GM10248 (cell line): Measurements from ENCODE around the gene GABARAPL2.

Source experiments
- CTCF ChIA-PET: fragments of 300-600 bp; sonication (Branson Sonifier 250); formaldehyde crosslinking; extraction: SDS; loops from one replicate; lab custom pipeline; 2021; ENCODE audit warnings: antibody characterized with exemption; lab: Yijun Ruan, JAX
- POLR2A ChIA-PET: fragments of 350-650 bp; sonication (Branson Sonifier 250); formaldehyde crosslinking; extraction: SDS; loops from one replicate; lab custom pipeline; 2020; ENCODE audit warnings: antibody characterized with exemption; lab: Yijun Ruan, JAX
- DNase-seq: peaks from one replicate; pipeline ENCODE4 v3.0.0; 2012; ENCODE audit errors: extremely low spot score
- TF ChIP-seq, protein P1 (sequence below): IDR thresholded peaks from 2 replicates; pipeline ENCODE4 v1.5.1; 2012; ENCODE audit warnings: mild to moderate bottlenecking, low read depth; ENCODE audit errors: extremely low read depth, missing control alignments, control extremely low read depth

The GABARAPL2 gene

DNA sequence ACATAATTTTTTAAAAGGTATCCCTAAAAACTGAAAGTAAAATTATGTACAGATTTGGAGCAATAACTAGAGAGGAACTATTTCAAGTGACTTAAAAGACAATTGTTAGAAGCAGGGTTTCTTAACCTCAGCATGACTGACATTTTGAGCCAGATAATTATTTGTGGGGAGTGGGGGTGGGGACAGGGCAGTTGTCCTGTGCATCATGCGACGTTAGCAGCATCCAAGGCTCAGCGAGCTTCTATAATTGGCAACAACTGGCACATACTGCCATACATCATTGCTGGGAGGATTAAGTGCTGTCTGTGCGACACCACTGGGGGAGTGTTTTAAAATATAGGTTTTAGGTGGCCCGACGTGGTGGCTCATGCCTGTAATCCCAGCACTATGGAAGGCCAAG, 27.1 kb downstream of the GABARAPL2 start:
- DNase-seq, result no peak
- CTCF ChIA-PET, result interaction anchor here (0.9 to 2.5 kb wide), 5 partner anchors 9 to 76 kb away, joined by 3 to 7 read pairs (median 4); no protein-coding TSS in a partner anchor
- TF ChIP-seq, protein P1, sequence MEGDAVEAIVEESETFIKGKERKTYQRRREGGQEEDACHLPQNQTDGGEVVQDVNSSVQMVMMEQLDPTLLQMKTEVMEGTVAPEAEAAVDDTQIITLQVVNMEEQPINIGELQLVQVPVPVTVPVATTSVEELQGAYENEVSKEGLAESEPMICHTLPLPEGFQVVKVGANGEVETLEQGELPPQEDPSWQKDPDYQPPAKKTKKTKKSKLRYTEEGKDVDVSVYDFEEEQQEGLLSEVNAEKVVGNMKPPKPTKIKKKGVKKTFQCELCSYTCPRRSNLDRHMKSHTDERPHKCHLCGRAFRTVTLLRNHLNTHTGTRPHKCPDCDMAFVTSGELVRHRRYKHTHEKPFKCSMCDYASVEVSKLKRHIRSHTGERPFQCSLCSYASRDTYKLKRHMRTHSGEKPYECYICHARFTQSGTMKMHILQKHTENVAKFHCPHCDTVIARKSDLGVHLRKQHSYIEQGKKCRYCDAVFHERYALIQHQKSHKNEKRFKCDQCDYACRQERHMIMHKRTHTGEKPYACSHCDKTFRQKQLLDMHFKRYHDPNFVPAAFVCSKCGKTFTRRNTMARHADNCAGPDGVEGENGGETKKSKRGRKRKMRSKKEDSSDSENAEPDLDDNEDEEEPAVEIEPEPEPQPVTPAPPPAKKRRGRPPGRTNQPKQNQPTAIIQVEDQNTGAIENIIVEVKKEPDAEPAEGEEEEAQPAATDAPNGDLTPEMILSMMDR, result no peak
- POLR2A ChIA-PET, result no interaction called here

DNA sequence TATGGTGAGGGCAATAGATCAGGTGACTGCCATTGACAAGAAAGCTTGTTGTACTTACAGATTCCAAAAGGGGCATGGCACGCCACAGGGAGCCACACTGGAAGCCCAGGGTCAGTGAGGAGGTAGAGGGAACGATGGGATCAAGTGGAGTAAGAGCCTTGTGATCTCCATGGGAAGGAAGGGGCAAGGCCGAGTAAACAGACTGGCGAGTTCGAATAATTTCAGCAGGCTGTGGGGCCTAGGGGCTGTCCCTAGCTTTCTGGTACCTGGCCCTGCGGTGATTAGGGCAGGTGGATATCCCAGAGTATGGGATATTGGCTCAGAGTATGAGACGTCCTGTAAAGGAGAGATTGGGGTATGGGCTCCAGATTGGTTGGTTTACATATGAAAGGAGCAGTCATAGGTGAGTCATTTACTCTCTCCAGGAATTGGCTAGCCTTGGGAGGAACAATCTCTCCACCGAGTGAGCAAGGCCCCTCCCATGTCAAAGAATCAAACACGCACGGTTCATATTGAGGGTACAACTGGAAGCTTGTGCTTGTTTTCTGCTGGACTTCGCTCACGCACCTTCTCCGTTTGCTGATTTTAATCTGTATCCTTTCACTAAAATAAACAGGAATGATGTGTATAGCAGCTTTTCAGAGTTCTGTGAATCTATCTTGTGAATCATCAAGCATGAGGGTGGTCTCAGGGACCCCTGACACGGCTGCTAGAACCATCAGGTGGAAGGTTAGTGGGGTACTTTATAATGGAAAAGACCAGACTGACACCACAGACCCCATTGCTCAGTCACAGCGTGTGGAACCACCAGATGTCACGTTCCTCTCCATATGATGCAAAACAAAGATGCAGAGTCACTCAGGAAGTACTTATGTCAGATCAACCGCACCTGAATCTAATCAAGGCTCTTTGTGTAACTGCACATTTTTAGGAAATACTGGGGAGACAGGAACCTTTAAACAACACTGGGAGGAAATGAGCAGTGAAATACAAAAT, 27.9 kb downstream of the GABARAPL2 start:
- ChIA-PET CTCF (interaction anchor here (0.9 to 1.9 kb wide), 5 partner anchors 10 to 77 kb away, joined by 3 to 5 read pairs (median 4); no protein-coding TSS in a partner anchor), POLR2A (no interaction called here)
- TF ChIP-seq, protein P1, result no peak
- DNase-seq, result no peak

DNA sequence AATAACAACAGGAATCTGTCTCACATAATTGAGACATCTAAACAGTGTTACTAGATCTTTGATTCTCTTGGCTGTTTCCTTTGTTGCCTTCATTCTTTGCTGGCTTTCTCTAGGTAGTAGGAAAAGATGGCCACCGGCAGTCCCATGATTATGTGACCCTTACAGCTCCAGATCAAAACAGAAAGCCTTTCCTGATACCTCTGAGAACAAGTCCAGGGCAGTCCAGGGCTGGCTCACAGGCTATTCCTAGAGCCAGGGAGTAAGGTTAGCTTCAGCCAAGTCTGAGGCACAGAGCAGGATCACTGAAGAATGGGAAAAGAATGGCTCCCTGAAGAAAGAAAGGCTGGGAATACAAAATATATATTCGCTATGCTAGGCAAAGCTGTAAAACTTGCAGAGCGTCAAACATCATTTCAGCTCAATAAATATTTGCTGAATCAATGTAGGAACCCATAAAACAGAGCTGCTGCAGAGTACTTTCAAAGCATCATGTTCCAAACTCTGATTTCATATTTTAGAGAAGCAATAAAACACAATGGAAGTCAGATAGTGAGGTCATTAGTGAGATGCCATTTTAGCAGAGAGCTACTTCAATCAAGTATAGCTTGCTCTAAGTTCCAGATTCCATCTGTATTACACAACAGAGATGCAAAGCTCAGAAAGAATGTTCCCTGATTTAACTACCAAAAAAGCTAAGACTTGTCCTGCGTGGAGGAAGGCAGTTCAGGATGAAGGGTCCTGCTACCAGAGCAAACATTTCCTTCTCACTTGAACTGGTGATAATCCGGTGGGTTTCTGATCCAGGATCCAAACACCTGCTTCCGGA, 33.5 kb downstream of the GABARAPL2 start:
- TF ChIP-seq, protein P1, result no peak
- ChIA-PET POLR2A (no interaction called here), CTCF (interaction anchor here (0.9 to 1.9 kb wide), 7 partner anchors 9 to 24 kb away, joined by 3 to 5 read pairs (median 4); no protein-coding TSS in a partner anchor)
- no peak for DNase-seq

- ChIA-PET POLR2A (interaction anchor here (0.5 kb wide), 1 partner anchor 15 kb away, joined by 4 read pairs; no protein-coding TSS in a partner anchor), CTCF (interaction anchor here (1.1 kb wide), 1 partner anchor 18 kb away, joined by 3 read pairs; no protein-coding TSS in a partner anchor)
- TF ChIP-seq, protein P1, result no peak
- no peak for DNase-seq
These were observed 37.1 kb downstream of the GABARAPL2 start for GRCh38 chr16:75603241-75603640.

GRCh38 chr16:75606507-75606906, 40.3 kb downstream of the GABARAPL2 start:
- ChIA-PET CTCF (interaction anchor here (0.7 to 1.6 kb wide), 6 partner anchors 11 to 89 kb away, joined by 3 to 8 read pairs (median 4); partner anchors contain the start of gene GABARAPL2), POLR2A (no interaction called here)
- DNase-seq, result no peak
- TF ChIP-seq, protein P1, result no peak
